ENCODE data around the gene C4A. TPM values are rescaled to one million over a fixed set of nuclear protein-coding genes. Genes with fewer than 3 reads are reported as not detected.
"Not testable (repeated sequence)": the region's sequence is repeated elsewhere in the genome, so short reads cannot be mapped to it uniquely, and the experiment has no call there.

The C4A gene
- total RNA-seq: 13.1 and 14.1 TPM in 2 replicates
- long read RNA-seq: 0 reads

GRCh38 chr6:31981744-31982143 is at the start of gene C4A:
Gene C4A (plus strand): TSS chr6:31982057. CDS start chr6:31982108, 51 bp downstream.
- H3K27ac Mint-ChIP-seq; H3K36me3 Mint-ChIP-seq (ENCODE audit: insufficient read depth); H3K4me1 Mint-ChIP-seq (ENCODE audit: low read depth); H3K9me3 Mint-ChIP-seq (ENCODE audit: low read depth); H3K27me3 Mint-ChIP-seq; DNase-seq (ENCODE audit: low spot score, unreplicated experiment); H3K4me3 Mint-ChIP-seq (ENCODE audit: low read depth): not testable (repeated sequence)

GRCh38 chr6:31932137-31932536 is 49.7 kb upstream of the C4A start:
- H3K4me1 Mint-ChIP-seq (ENCODE audit: low read depth); H3K9me3 Mint-ChIP-seq (ENCODE audit: low read depth); H3K27ac Mint-ChIP-seq; H3K27me3 Mint-ChIP-seq; H3K4me3 Mint-ChIP-seq (ENCODE audit: low read depth); H3K36me3 Mint-ChIP-seq (ENCODE audit: insufficient read depth); DNase-seq (ENCODE audit: low spot score, unreplicated experiment): not testable (repeated sequence)

GRCh38 chr6:31933537-31933936 is 48.3 kb upstream of the C4A start:
- no peaks in the 10 kb centered on the region for H3K36me3 Mint-ChIP-seq (ENCODE audit: insufficient read depth)
- H3K27me3 Mint-ChIP-seq: no peaks in the 10 kb centered on the region
- no peak for DNase-seq (ENCODE audit: low spot score, unreplicated experiment)
- no peak for TF ChIP-seq CTCF (IDR thresholded peaks at IDR 0.05; ENCODE audit: unreplicated experiment)
- H3K27ac Mint-ChIP-seq: no peak overlapping the region
- H3K4me1 Mint-ChIP-seq (ENCODE audit: low read depth): no peaks in the 10 kb centered on the region
- H3K9me3 Mint-ChIP-seq (ENCODE audit: low read depth): no peaks in the 10 kb centered on the region
- no peak overlapping the region for H3K4me3 Mint-ChIP-seq (ENCODE audit: low read depth)

GRCh38 chr6:31935021-31935420 is 46.8 kb upstream of the C4A start:
- Mint-ChIP-seq H3K9me3 (ENCODE audit: low read depth) (no peaks in the 10 kb centered on the region), H3K27me3 (no peaks in the 10 kb centered on the region), H3K36me3 (ENCODE audit: insufficient read depth) (no peaks in the 10 kb centered on the region), H3K27ac (no peak overlapping the region), H3K4me3 (ENCODE audit: low read depth) (no peak overlapping the region), H3K4me1 (ENCODE audit: low read depth) (no peaks in the 10 kb centered on the region)
- no peak for DNase-seq (ENCODE audit: low spot score, unreplicated experiment)
- no peak for TF ChIP-seq CTCF (IDR thresholded peaks at IDR 0.05; ENCODE audit: unreplicated experiment)

GRCh38 chr6:31935823-31936222 is 46.0 kb upstream of the C4A start:
- Mint-ChIP-seq H3K27me3 (no peaks in the 10 kb centered on the region), H3K36me3 (ENCODE audit: insufficient read depth) (no peaks in the 10 kb centered on the region), H3K9me3 (ENCODE audit: low read depth) (no peaks in the 10 kb centered on the region), H3K27ac (no peak overlapping the region), H3K4me1 (ENCODE audit: low read depth) (peaks cover 3% of the 10 kb centered on the region), H3K4me3 (ENCODE audit: low read depth) (no peak overlapping the region)
- no peak for DNase-seq (ENCODE audit: low spot score, unreplicated experiment)
- no peak for TF ChIP-seq CTCF (IDR thresholded peaks at IDR 0.05; ENCODE audit: unreplicated experiment)

- no peak for DNase-seq (ENCODE audit: low spot score, unreplicated experiment)
- H3K27me3 Mint-ChIP-seq: peaks cover 5% of the 10 kb centered on the region
- TF ChIP-seq CTCF (IDR thresholded peaks at IDR 0.05; ENCODE audit: unreplicated experiment): no peak
- peaks cover 4% of the 10 kb centered on the region for H3K4me1 Mint-ChIP-seq (ENCODE audit: low read depth)
- H3K9me3 Mint-ChIP-seq (ENCODE audit: low read depth): no peaks in the 10 kb centered on the region
- no peak overlapping the region for H3K27ac Mint-ChIP-seq
- H3K36me3 Mint-ChIP-seq (ENCODE audit: insufficient read depth): no peaks in the 10 kb centered on the region
- H3K4me3 Mint-ChIP-seq (ENCODE audit: low read depth): no peak overlapping the region
Measured at GRCh38 chr6:31940256-31940664, 41.6 kb upstream of the C4A start.

All from progenitor cell of endocrine pancreas (in vitro differentiated cells).